Measurements from ENCODE around the gene DISC1. TPM values are rescaled to one million over a fixed set of nuclear protein-coding genes. Genes with fewer than 3 reads are reported as not detected.
A peak's percentile ranks its signal among the peaks of the same experiment; 100 is the strongest.
"Not testable (repeated sequence)": the region's sequence is repeated elsewhere in the genome, so short reads cannot be mapped to it uniquely, and the experiment has no call there.

The DISC1 gene
- total RNA-seq, 1 experiment from 2014 or later: 6.3 TPM

DNA sequence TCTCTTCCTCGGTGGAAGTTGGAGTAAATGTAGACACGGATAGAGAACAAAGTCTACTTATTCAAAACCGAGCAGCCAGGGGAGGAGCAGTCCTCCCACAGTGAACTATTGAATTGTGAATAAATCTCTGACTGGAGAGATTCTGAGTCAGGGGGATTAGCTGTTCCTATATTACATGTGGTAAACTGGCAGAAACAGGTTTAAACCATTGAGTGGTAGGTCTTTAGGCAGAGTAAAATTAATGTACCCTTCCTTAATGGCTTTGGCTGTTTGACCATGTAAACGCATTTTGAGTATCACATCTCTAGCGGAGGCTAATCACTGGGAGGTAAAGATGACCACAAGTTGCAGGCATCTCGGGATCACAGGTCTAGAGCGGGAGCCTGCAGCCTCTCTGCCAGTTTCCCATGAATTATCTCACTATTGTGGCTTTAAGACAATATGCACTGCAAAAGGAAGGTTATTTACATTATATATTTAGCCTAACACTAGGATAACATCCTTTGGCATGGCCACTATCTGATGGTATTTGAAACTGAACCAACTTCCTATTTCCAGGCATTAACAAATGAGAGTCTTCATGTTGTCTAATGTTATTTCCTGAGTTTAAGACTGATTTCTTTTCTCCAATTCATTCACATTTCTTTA lies 7.9 kb upstream of the DISC1 start:
- Histone ChIP-seq H3K36me3 (replicated peaks; ENCODE audit: control insufficient read depth, insufficient read depth, low read length) (no peaks in the 10 kb centered on the region), H3K27me3 (ENCODE audit: control insufficient read depth, insufficient read depth, low read length) (peaks cover 5% of the 10 kb centered on the region; the same call in 1 of the 2 replicates), H3K4me3 (ENCODE audit: insufficient read depth, low read depth, low read length) (no peak overlapping the region)
- no peak for DNase-seq

DNA sequence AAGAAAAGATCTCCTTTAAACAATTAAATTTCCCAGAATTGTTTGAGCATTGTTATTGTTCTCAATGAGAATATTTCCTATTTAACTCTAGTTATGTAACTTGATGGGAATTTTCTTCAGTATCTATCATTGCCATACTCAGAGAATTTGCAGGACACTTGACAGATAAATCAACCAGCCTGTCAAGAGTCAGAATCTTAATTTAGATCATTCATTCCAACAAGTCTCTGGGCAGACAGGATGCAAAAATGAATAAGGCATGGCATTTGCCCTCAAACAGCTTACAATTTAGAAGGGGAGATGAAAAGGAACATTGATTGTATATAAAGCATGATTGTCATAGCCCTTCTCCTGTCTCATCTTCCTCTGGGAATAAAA lies 7.3 kb upstream of the DISC1 start:
- DNase-seq: no peak
- Histone ChIP-seq H3K4me3 (ENCODE audit: insufficient read depth, low read depth, low read length) (no peak overlapping the region), H3K27me3 (ENCODE audit: control insufficient read depth, insufficient read depth, low read length) (peaks cover 5% of the 10 kb centered on the region; the same call in 1 of the 2 replicates), H3K36me3 (replicated peaks; ENCODE audit: control insufficient read depth, insufficient read depth, low read length) (no peaks in the 10 kb centered on the region)

DNA sequence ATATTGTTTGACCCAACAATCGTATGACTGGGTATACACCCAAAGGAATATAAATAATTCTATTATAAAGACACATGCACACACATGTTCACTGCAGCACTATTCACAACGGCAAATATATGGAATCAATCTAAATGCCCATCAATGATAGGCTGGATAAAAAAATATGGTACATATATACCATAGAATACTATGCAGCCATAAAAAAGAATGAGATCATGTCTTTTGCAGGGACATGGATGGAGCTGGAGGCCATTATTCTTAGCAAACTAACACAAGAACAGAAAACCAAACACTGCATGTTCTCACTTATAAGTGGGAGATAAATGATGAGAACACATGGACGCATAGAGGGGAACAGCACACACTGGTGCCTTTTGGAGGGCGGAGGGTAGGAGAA lies 1.5 kb upstream of the DISC1 start:
- H3K27me3 ChIP-seq (ENCODE audit: control insufficient read depth, insufficient read depth, low read length): peaks cover 14% of the 10 kb centered on the region
- H3K36me3 ChIP-seq (replicated peaks; ENCODE audit: control insufficient read depth, insufficient read depth, low read length); DNase-seq: not testable (repeated sequence)

GRCh38 chr1:231625975-231626534 lies 535 bp upstream of the DISC1 start:
- peak overlapping the region; percentile 95 for H3K4me3 ChIP-seq (ENCODE audit: insufficient read depth, low read depth, low read length)
- no peak for DNase-seq
- peaks cover 12% of the 10 kb centered on the region for H3K27me3 ChIP-seq (ENCODE audit: control insufficient read depth, insufficient read depth, low read length)
- H3K36me3 ChIP-seq (replicated peaks; ENCODE audit: control insufficient read depth, insufficient read depth, low read length): no peaks in the 10 kb centered on the region

More for the DNA sequence above, 1.5 kb upstream of the DISC1 start:
- H3K4me3 ChIP-seq (ENCODE audit: insufficient read depth, low read depth, low read length): not testable (repeated sequence)

- Histone ChIP-seq H3K27me3 (ENCODE audit: control insufficient read depth, insufficient read depth, low read length) (peaks cover 12% of the 10 kb centered on the region), H3K4me3 (ENCODE audit: insufficient read depth, low read depth, low read length) (peak overlapping the region; percentile 95), H3K36me3 (replicated peaks; ENCODE audit: control insufficient read depth, insufficient read depth, low read length) (no peaks in the 10 kb centered on the region)
- DNase-seq: peak; percentile 84
These were observed 493 bp downstream of the DISC1 start for GRCh38 chr1:231626951-231627614.

GRCh38 chr1:231628207-231628876 lies 1.8 kb downstream of the DISC1 start:
- Histone ChIP-seq H3K4me3 (ENCODE audit: insufficient read depth, low read depth, low read length) (no peak overlapping the region), H3K27me3 (ENCODE audit: control insufficient read depth, insufficient read depth, low read length) (peaks cover 9% of the 10 kb centered on the region), H3K36me3 (replicated peaks; ENCODE audit: control insufficient read depth, insufficient read depth, low read length) (no peaks in the 10 kb centered on the region)
- no peak for DNase-seq

DNA sequence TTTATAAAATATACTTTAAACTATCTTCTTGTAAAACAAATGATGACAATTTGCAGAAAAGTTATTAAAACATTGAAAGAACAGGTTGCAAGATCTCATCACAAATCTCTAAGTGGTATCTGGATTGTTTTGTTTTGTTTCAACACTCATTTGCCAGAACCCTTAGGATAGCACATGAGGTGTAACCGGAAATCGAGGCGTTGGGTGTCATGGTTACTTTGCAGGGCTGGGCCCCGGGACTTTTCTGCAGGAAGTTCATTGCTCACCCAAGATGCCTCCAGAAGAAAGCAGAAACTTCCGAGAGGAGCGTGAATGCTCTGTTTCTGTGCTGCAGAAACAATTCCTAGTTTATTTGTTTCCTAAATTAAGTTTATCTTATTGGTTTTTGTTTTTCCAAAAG lies 2.5 kb downstream of the DISC1 start:
- no peak for DNase-seq
- Histone ChIP-seq H3K4me3 (ENCODE audit: insufficient read depth, low read depth, low read length) (no peak overlapping the region), H3K36me3 (replicated peaks; ENCODE audit: control insufficient read depth, insufficient read depth, low read length) (no peaks in the 10 kb centered on the region), H3K27me3 (ENCODE audit: control insufficient read depth, insufficient read depth, low read length) (peaks cover 9% of the 10 kb centered on the region)

GRCh38 chr1:231630558-231631205 lies 4.1 kb downstream of the DISC1 start:
- no peak for DNase-seq
- H3K27me3 ChIP-seq (ENCODE audit: control insufficient read depth, insufficient read depth, low read length): peaks cover 7% of the 10 kb centered on the region
- H3K4me3 ChIP-seq (ENCODE audit: insufficient read depth, low read depth, low read length): no peak overlapping the region
- H3K36me3 ChIP-seq (replicated peaks; ENCODE audit: control insufficient read depth, insufficient read depth, low read length): no peaks in the 10 kb centered on the region

- Histone ChIP-seq H3K27me3 (ENCODE audit: control insufficient read depth, insufficient read depth, low read length) (peaks cover 2% of the 10 kb centered on the region; the same call in 1 of the 2 replicates), H3K4me3 (ENCODE audit: insufficient read depth, low read depth, low read length) (no peak overlapping the region), H3K36me3 (replicated peaks; ENCODE audit: control insufficient read depth, insufficient read depth, low read length) (no peaks in the 10 kb centered on the region)
- DNase-seq: no peak
These were observed 5.1 kb downstream of the DISC1 start for GRCh38 chr1:231631717-231632116.

GRCh38 chr1:231632119-231632518 lies 5.5 kb downstream of the DISC1 start:
- no peak overlapping the region for H3K4me3 ChIP-seq (ENCODE audit: insufficient read depth, low read depth, low read length)
- no peaks in the 10 kb centered on the region for H3K36me3 ChIP-seq (replicated peaks; ENCODE audit: control insufficient read depth, insufficient read depth, low read length)
- DNase-seq: no peak
- H3K27me3 ChIP-seq (ENCODE audit: control insufficient read depth, insufficient read depth, low read length): no peaks in the 10 kb centered on the region; the same call in 1 of the 2 replicates

- DNase-seq: no peak
- Histone ChIP-seq H3K4me3 (ENCODE audit: insufficient read depth, low read depth, low read length) (no peak overlapping the region), H3K27me3 (ENCODE audit: control insufficient read depth, insufficient read depth, low read length) (no peaks in the 10 kb centered on the region), H3K36me3 (replicated peaks; ENCODE audit: control insufficient read depth, insufficient read depth, low read length) (no peaks in the 10 kb centered on the region)
These were observed 7.9 kb downstream of the DISC1 start for GRCh38 chr1:231634323-231635013.

DNA sequence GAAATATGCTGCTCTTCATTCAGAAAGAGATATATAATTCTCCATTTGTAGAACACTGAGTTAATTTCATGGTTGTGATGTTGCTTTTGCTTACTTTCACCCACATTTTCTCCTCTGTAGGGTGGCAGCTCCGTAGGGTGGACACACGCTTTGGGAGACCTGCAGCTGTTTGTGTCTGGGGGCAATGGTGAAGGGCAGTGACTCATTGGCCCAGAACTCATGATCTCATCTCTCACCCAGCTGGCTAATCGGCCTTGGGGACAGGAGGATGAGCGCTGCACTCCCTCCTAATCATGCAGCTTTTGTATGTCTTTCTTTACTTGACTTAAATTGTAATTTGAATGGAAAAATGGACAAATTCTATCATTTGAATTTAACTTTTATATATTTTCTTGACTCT lies 9.6 kb downstream of the DISC1 start:
- Histone ChIP-seq H3K4me3 (ENCODE audit: insufficient read depth, low read depth, low read length) (no peak overlapping the region), H3K27me3 (ENCODE audit: control insufficient read depth, insufficient read depth, low read length) (no peaks in the 10 kb centered on the region), H3K36me3 (replicated peaks; ENCODE audit: control insufficient read depth, insufficient read depth, low read length) (no peaks in the 10 kb centered on the region)
- DNase-seq: no peak

- H3K27me3 ChIP-seq (ENCODE audit: control insufficient read depth, insufficient read depth, low read length); H3K4me3 ChIP-seq (ENCODE audit: insufficient read depth, low read depth, low read length); H3K36me3 ChIP-seq (replicated peaks; ENCODE audit: control insufficient read depth, insufficient read depth, low read length); DNase-seq: not testable (repeated sequence)
These were observed 10.3 kb downstream of the DISC1 start for GRCh38 chr1:231636922-231637321.

DNA sequence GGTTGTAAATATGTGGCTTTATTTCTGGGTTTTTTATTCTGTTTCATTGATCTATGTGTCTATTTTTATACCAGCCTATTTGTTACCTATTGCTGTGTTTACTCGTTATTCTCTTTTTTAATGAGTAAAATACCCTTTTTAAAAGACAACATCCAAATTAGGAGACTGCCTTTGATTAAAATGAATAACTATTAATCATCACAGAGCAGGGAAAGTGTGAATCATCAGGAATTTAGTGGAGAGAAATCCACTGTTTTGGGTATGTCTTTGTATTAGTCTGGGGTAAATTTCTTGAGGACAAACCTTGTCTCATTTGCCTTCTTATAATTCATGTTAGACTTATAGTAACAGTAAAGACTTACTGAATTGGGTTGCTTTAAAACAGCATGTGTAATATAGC lies 12.1 kb downstream of the DISC1 start:
- DNase-seq: no peak
- Histone ChIP-seq H3K27me3 (ENCODE audit: control insufficient read depth, insufficient read depth, low read length) (no peaks in the 10 kb centered on the region), H3K36me3 (replicated peaks; ENCODE audit: control insufficient read depth, insufficient read depth, low read length) (no peaks in the 10 kb centered on the region), H3K4me3 (ENCODE audit: insufficient read depth, low read depth, low read length) (no peak overlapping the region)

All from H7 (cell line).